Vagina (tissue), 2 donors: Measurements from ENCODE around the gene DYNAP.

Experiments
- CTCF ChIP-seq, 3 experiments: fragments of 450-650 bp in 2 of 3; fragments of 200-600 bp in 1 of 3; sonication (generic) in 1 of 3; IDR thresholded peaks; one replicate each; pipeline ENCODE4 v1.5.1; 2017 to 2019; ENCODE audit warnings: antibody characterized with exemption in 3 of 3, mild to moderate bottlenecking in 2 of 3, moderate library complexity in 2 of 3
- POLR2A ChIP-seq, 2 donors: fragments of 450-650 bp; IDR thresholded peaks; one replicate each; pipeline ENCODE4 v1.6.1; 2017; ENCODE audit warnings: antibody characterized with exemption in 2 of 2, mild to moderate bottlenecking in 2 of 2, moderate library complexity in 2 of 2

- TF ChIP-seq POLR2A (IDR thresholded peaks at IDR 0.05) (no peak), CTCF (IDR thresholded peaks at IDR 0.05) (peak; percentile 11 to 34 (median 22))
Observed at GRCh38 chr18:54558609-54559585, 32.1 kb upstream of the DYNAP start.
